KMS-11 (cell line): ENCODE results near the gene ZDHHC16.

Source experiments
- H2AFZ ChIP-seq: fragments of 200-600 bp; sonication (generic); 2 replicates; pipeline ENCODE4 v1.6.1; 2016; ENCODE audit warnings: antibody characterized with exemption, mixed run types, low read depth
- H3K27ac ChIP-seq: fragments of 200-600 bp; sonication (generic); 2 replicates; pipeline ENCODE4 v1.6.1; 2016; ENCODE audit warnings: mild to moderate bottlenecking, mixed run types
- H3K27me3 ChIP-seq: fragments of 200-600 bp; sonication (generic); 2 replicates; pipeline ENCODE4 v1.6.1; 2017; ENCODE audit warnings: mild to moderate bottlenecking, low read depth, mixed run types, moderate library complexity; ENCODE audit not compliant: insufficient read depth
- H3K36me3 ChIP-seq: fragments of 200-600 bp; sonication (generic); 2 replicates; pipeline ENCODE4 v1.6.1; 2017; ENCODE audit warnings: mild to moderate bottlenecking, mixed run types; ENCODE audit not compliant: insufficient read depth
- H3K4me1 ChIP-seq: fragments of 200-600 bp; sonication (generic); 2 replicates; pipeline ENCODE4 v1.6.1; 2016; ENCODE audit warnings: mild to moderate bottlenecking, low read depth, mixed run types; ENCODE audit not compliant: poor library complexity, severe bottlenecking
- H3K4me2 ChIP-seq: fragments of 200-600 bp; sonication (generic); 2 replicates; pipeline ENCODE4 v1.7.0; 2016; ENCODE audit warnings: mild to moderate bottlenecking, mixed run types
- H3K4me3 ChIP-seq: fragments of 200-600 bp; sonication (generic); IDR thresholded peaks from 2 replicates; pipeline ENCODE4 v1.6.1; 2017; ENCODE audit warnings: low read depth, low read length, mixed read lengths; ENCODE audit not compliant: insufficient read depth
- H3K79me2 ChIP-seq: fragments of 200-600 bp; sonication (generic); 2 replicates; pipeline ENCODE4 v1.6.1; 2016; ENCODE audit warnings: low read depth, mixed run types; ENCODE audit not compliant: insufficient read depth
- H3K9ac ChIP-seq: fragments of 200-600 bp; sonication (generic); 2 replicates; pipeline ENCODE4 v1.6.1; 2016; ENCODE audit warnings: mild to moderate bottlenecking, mixed run types
- H4K20me1 ChIP-seq: fragments of 200-600 bp; sonication (generic); 2 replicates; pipeline ENCODE4 v1.6.1; 2016; ENCODE audit warnings: mild to moderate bottlenecking, mixed run types; ENCODE audit not compliant: insufficient read depth
- CTCF ChIP-seq: fragments of 200-600 bp; sonication (generic); conservative IDR thresholded peaks from 2 replicates; pipeline ENCODE4 v1.6.1; 2017; ENCODE audit warnings: low read depth, mild to moderate bottlenecking, antibody characterized with exemption, low read length, moderate library complexity, mixed read lengths

The ZDHHC16 gene

GRCh38 chr10:97494863-97495506 lies 49.0 kb downstream of the ZDHHC16 start:
- H3K4me2 ChIP-seq: no peak overlapping the region
- no peak for TF ChIP-seq CTCF
- H3K4me3 ChIP-seq: no peak overlapping the region
- H3K9ac ChIP-seq: no peak overlapping the region
- no peaks in the 10 kb centered on the region for H3K36me3 ChIP-seq
- H3K27me3 ChIP-seq: peaks cover 6% of the 10 kb centered on the region
- H2AFZ ChIP-seq: no peak overlapping the region
- peaks cover 35% of the 10 kb centered on the region for H3K4me1 ChIP-seq
- H3K27ac ChIP-seq: no peak overlapping the region
- no peaks in the 10 kb centered on the region; the same call in 1 of the 2 replicates for H4K20me1 ChIP-seq
- peaks cover 75% of the 10 kb centered on the region for H3K79me2 ChIP-seq

GRCh38 chr10:97497572-97498075 lies 51.6 kb downstream of the ZDHHC16 start:
- Histone ChIP-seq H3K27me3 (peaks cover 18% of the 10 kb centered on the region), H3K36me3 (no peaks in the 10 kb centered on the region), H3K27ac (peak overlapping the region; percentile 95), H3K4me2 (peak overlapping the region; percentile 100), H3K4me1 (peaks cover 22% of the 10 kb centered on the region), H4K20me1 (no peaks in the 10 kb centered on the region), H3K9ac (peak overlapping the region; percentile 95), H3K4me3 (peak overlapping the region; percentile 27), H3K79me2 (peaks cover 49% of the 10 kb centered on the region), H2AFZ (peak overlapping the region; percentile 92)
- TF ChIP-seq CTCF: no peak

DNA sequence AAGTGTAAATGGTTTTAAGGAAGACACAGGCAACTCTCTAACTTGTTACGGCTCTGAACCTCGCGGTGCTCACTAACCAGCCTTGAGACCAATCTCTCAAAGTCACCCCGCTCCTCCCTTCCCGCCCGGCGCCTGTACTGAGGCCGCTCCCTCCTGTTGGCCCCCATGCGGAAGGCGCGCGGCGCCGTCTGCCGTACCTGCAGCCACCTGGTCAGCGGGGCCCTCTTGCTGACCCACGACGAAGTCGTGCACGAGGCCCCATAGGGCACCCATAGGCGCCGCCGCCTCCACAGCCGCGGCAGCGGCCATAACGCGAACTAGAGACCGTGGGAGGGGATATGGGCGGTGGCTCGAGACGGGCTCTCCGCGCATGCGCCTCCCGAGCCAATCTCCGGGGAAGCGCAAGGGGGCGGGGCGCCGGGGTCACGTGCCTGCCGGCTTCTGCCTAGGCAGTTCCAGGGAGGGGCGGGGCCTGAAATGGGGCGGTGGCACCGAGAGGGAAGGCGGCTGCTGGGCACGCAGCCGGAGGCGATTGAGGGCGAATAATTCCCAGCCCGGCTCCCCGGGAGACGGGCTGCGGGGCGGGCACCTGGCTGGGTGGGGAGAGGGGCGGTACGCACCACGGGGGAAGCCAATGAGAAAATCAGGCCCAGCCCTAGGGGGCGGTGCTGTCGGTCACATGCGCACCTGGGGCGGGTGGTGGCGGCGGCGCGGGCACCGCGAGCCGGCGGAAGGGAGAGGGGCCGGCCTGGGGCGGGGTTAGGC lies 52.3 kb downstream of the ZDHHC16 start, which contains the start of gene MMS19:
MMS19 (minus strand) TSS at position 347 of the 765 bp plus-strand sequence; CDS start at position 309, 38 bp downstream.
- Histone ChIP-seq H3K9ac (peak within 1 kb of the TSS; percentile 95), H3K27ac (peak within 1 kb of the TSS; percentile 95), H2AFZ (peak within 1 kb of the TSS; percentile 92), H4K20me1 (no peaks in the 10 kb centered on the region), H3K36me3 (no peaks in the 10 kb centered on the region), H3K4me1 (peaks cover 22% of the 10 kb centered on the region), H3K27me3 (peaks cover 18% of the 10 kb centered on the region), H3K4me3 (peak within 1 kb of the TSS; percentile 27), H3K4me2 (peak within 1 kb of the TSS; percentile 100), H3K79me2 (peaks cover 43% of the 10 kb centered on the region)
- peak; percentile 15; the same call in 1 of the 2 replicates for TF ChIP-seq CTCF

GRCh38 chr10:97498841-97499560 lies 53.0 kb downstream of the ZDHHC16 start, which contains the start of gene UBTD1:
Gene UBTD1, plus strand, starts transcription at chr10:97498924. Its CDS starts 280 bp downstream, at chr10:97499204.
- peak within 1 kb of the TSS; percentile 100 for H3K4me2 ChIP-seq
- no peaks in the 10 kb centered on the region for H3K36me3 ChIP-seq
- H3K4me3 ChIP-seq: peak within 1 kb of the TSS; percentile 27
- peak within 1 kb of the TSS; percentile 95 for H3K9ac ChIP-seq
- H3K27ac ChIP-seq: peak within 1 kb of the TSS; percentile 95
- H3K4me1 ChIP-seq: peaks cover 22% of the 10 kb centered on the region
- TF ChIP-seq CTCF: no peak
- no peaks in the 10 kb centered on the region for H4K20me1 ChIP-seq
- H3K79me2 ChIP-seq: peaks cover 35% of the 10 kb centered on the region
- peaks cover 18% of the 10 kb centered on the region for H3K27me3 ChIP-seq
- H2AFZ ChIP-seq: peak within 1 kb of the TSS; percentile 92
